MM.1S (cell line): ENCODE data around the gene CUBN.

Experiments used
- EZH2phosphoT487 ChIP-seq: fragments of 300-600 bp; sonication (generic); IDR thresholded peaks from 2 replicates; pipeline ENCODE4 v1.6.1; 2018; ENCODE audit warnings: antibody characterized with exemption, low read length
- TF ChIP-seq, protein P1 (sequence below): fragments of 300-600 bp; sonication (generic); IDR thresholded peaks from 2 replicates; pipeline ENCODE4 v1.5.1; 2016; ENCODE audit warnings: antibody characterized with exemption, low read length, mixed read lengths

- TF ChIP-seq, protein P1, sequence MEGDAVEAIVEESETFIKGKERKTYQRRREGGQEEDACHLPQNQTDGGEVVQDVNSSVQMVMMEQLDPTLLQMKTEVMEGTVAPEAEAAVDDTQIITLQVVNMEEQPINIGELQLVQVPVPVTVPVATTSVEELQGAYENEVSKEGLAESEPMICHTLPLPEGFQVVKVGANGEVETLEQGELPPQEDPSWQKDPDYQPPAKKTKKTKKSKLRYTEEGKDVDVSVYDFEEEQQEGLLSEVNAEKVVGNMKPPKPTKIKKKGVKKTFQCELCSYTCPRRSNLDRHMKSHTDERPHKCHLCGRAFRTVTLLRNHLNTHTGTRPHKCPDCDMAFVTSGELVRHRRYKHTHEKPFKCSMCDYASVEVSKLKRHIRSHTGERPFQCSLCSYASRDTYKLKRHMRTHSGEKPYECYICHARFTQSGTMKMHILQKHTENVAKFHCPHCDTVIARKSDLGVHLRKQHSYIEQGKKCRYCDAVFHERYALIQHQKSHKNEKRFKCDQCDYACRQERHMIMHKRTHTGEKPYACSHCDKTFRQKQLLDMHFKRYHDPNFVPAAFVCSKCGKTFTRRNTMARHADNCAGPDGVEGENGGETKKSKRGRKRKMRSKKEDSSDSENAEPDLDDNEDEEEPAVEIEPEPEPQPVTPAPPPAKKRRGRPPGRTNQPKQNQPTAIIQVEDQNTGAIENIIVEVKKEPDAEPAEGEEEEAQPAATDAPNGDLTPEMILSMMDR, result no peak
- TF ChIP-seq EZH2phosphoT487, result no peak
Measured at GRCh38 chr10:16819026-16819425, 310.6 kb downstream of the CUBN start.
